ENCODE results near the gene ENAH. TPM values are rescaled to one million over a fixed set of nuclear protein-coding genes. Genes with fewer than 3 reads are reported as not detected.

The ENAH gene
- total RNA-seq, 1 experiment from 2014 or later, result 285 TPM

GRCh38 chr1:225462714-225463574, 190.0 kb downstream of the ENAH start:
- Mint-ChIP-seq H3K9me3 (no peaks in the 10 kb centered on the region), H3K27me3 (ENCODE audit: low read depth) (peaks cover 3% of the 10 kb centered on the region), H3K36me3 (ENCODE audit: insufficient read depth in 1 of 3, low read depth in 3 of 3) (no peaks in the 10 kb centered on the region), H3K4me3 (peak overlapping the region in 1 of 2 experiments; percentile 17; a peak in 1 of 5 replicates), H3K4me1 (peaks cover 36 to 50% of the 10 kb centered on the region in 2 experiments), H3K27ac (peak overlapping the region in 2 of 3 experiments; percentile 61 to 85; a peak in 4 of 7 replicates)
- Histone ChIP-seq H3K4me2 (ENCODE audit: insufficient read depth, insufficient read length, low read length) (no peak overlapping the region), H3T11ph (ENCODE audit: low read length) (no peak overlapping the region), H4K20me1 (ENCODE audit: control insufficient read depth, insufficient read depth, insufficient read length) (no peaks in the 10 kb centered on the region), H3K9me3 (ENCODE audit: control insufficient read depth, low read depth, low read length) (no peaks in the 10 kb centered on the region), H3K23ac (ENCODE audit: insufficient read length, low read depth, low read length) (no peak overlapping the region), H3K9ac (ENCODE audit: extremely low read depth, insufficient read length, low read length) (no peak overlapping the region), H3K27ac (ENCODE audit: insufficient read length, low read depth, low read length) (no peak overlapping the region), H3K23me2 (ENCODE audit: insufficient read length, low read depth, low read length, poor library complexity, severe bottlenecking) (peaks cover 3% of the 10 kb centered on the region), H4K8ac (replicated peaks; ENCODE audit: insufficient read length, low read depth, low read length) (no peak overlapping the region), H3K56ac (ENCODE audit: insufficient read length, low read depth, low read length) (no peak overlapping the region), H2AK5ac (ENCODE audit: insufficient read length, low read length) (no peak overlapping the region), H3K18ac (ENCODE audit: insufficient read length, low read depth, low read length) (no peak overlapping the region), H3K27me3 (ENCODE audit: insufficient read depth, low read length) (no peaks in the 10 kb centered on the region), H3K14ac (ENCODE audit: insufficient read depth, low read length) (peak overlapping the region; percentile 22; the same call in 1 of the 2 replicates), H2BK15ac (ENCODE audit: low read depth, low read length) (no peak overlapping the region), H2BK5ac (ENCODE audit: insufficient read length, low read length) (no peak overlapping the region), H2AFZ (ENCODE audit: low read length) (no peak overlapping the region), H4K91ac (ENCODE audit: insufficient read length, low read depth, low read length) (no peak overlapping the region), H3K4ac (ENCODE audit: low read depth, low read length) (no peak overlapping the region), H3K79me1 (ENCODE audit: insufficient read depth, low read depth, low read length, poor library complexity, severe bottlenecking) (no peaks in the 10 kb centered on the region), H2BK20ac (ENCODE audit: low read depth, low read length, poor library complexity, severe bottlenecking) (no peak overlapping the region), H2BK120ac (ENCODE audit: low read depth, low read length, poor library complexity, severe bottlenecking) (no peak overlapping the region), H4K5ac (ENCODE audit: insufficient read length, low read depth, low read length) (no peak overlapping the region), H3K79me2 (ENCODE audit: insufficient read depth, low read length) (no peaks in the 10 kb centered on the region), H3K4me1 (ENCODE audit: insufficient read depth, low read length) (peaks cover 14% of the 10 kb centered on the region; the same call in 1 of the 2 replicates), H2BK12ac (ENCODE audit: insufficient read length, low read depth, low read length) (no peak overlapping the region)
- no CpG with 5 or more reads among the region's 15 CpGs for WGBS (ENCODE audit: extremely low coverage, insufficient read length, low lambda C conversion rate)
- no peak for DNase-seq
- TF ChIP-seq CTCF (conservative IDR thresholded peaks at IDR 0.05), result no peak
